Psoas muscle (tissue), 8 donors: ENCODE data around the gene COMMD9. TPM values are rescaled to one million over a fixed set of nuclear protein-coding genes. Genes with fewer than 3 reads are reported as not detected.

ENCODE experiments used
- ATAC-seq, 4 donors: fragments of 200-7000 bp; cut with Tn5 transposase; one replicate each; pipeline ENCODE4 v1.9.1; 2020; ENCODE audit warnings: moderate library complexity in 3 of 4, mild to moderate bottlenecking in 2 of 4
- DNase-seq, 2 donors: peaks; one replicate each; pipeline ENCODE4 v3.0.0-alpha.2; 2020
- H3K27ac ChIP-seq: fragments of 200-600 bp; one replicate; pipeline ENCODE4 v1.8.0; 2022
- H3K27me3 ChIP-seq, 3 donors: fragments of 200-600 bp in 1 of 3; one replicate each; pipeline versions ENCODE4 v1.6.1 to v1.8.0; 2013 to 2022; ENCODE audit warnings: low read length in 2 of 3, mild to moderate bottlenecking in 2 of 3, moderate library complexity in 1 of 3; ENCODE audit not compliant: insufficient read depth in 3 of 3
- H3K36me3 ChIP-seq, 2 donors: fragments of 200-600 bp in 1 of 2; one replicate each; pipeline versions ENCODE4 v1.6.1 to v1.8.0; 2013 to 2022; ENCODE audit warnings: low read depth in 1 of 2, mild to moderate bottlenecking in 1 of 2, moderate library complexity in 1 of 2; ENCODE audit not compliant: insufficient read depth in 1 of 2
- H3K4me1 ChIP-seq: fragments of 200-600 bp; one replicate; pipeline ENCODE4 v1.8.0; 2022
- H3K4me3 ChIP-seq: fragments of 200-600 bp; one replicate; pipeline ENCODE4 v1.8.0; 2022; ENCODE audit warnings: mild to moderate bottlenecking
- H3K9me3 ChIP-seq: fragments of 200-600 bp; one replicate; pipeline ENCODE4 v1.8.0; 2022
- CTCF ChIP-seq: fragments of 200-600 bp; IDR thresholded peaks from one replicate; pipeline ENCODE4 v1.8.0; 2022; ENCODE audit warnings: antibody characterized with exemption
- WGBS, 3 donors: extraction: QIAGEN DNeasy Blood & Tissue Kit; methylation state at CpG; one replicate each; pipeline versions ENCODE4 v1.1.6 to v1.1.7; 2013; 5-methylcytosine and 5-hydroxymethylcytosine counted together
- intact Hi-C, 2 donors: fragments of 100-400 bp; cut with DNase I; formaldehyde crosslinking; loops; one replicate each; pipeline versions ENCODE4 v1.11.0 to v1.14.2; 2022
- polyA plus RNA-seq, 3 donors: library from polyadenylated mRNA; stranded (reverse); fragments of 200-250 nt; gene quantifications; one replicate each; pipeline ENCODE4 v1.2.3, GENCODE V29; 2013
- total RNA-seq, 4 donors: library from RNA; stranded (reverse); fragmentation: NEBNext Ultra II Directional in 2 of 4; extraction: Animal tissue kit (Norgen Biotek cat#: 25700) in 2 of 4; gene quantifications; one replicate each; pipeline versions ENCODE4 v1.2.1 to v1.2.4, GENCODE V29; 2021 to 2023
- donor health status: healthy with polysubstance abuse.
- donor health status: DM: no; HTN: no; CAD: no; lungs with moderate emphysema.
- donor health status: Bipolar disorder and iron deficiency.
- donor health status: healthy.
- donor health status: DM: yes; HTN: yes; CAD: no.
- donor health status: DM: no; HTN: no; CAD: no.
- donor health status: DM: no; HTN: no; CAD: no.
- donor health status: DM: yes; HTN: yes; CAD: no.

Gene COMMD9
- total and polyA plus RNA-seq, 7 donors: 52.1 to 79.6 (median 65.8) TPM

- no peak overlapping the region for H3K4me3 ChIP-seq
- ATAC-seq: no peak
- no peaks in the 10 kb centered on the region for H3K36me3 ChIP-seq
- intact Hi-C loops: no loop called here
- WGBS, 3 donors: 69 to 81% (median 75%) methylated on average over 3 of the region's 3 CpGs
- H3K27me3 ChIP-seq: no peaks in the 10 kb centered on the region
- DNase-seq: no peak
- no peaks in the 10 kb centered on the region for H3K9me3 ChIP-seq
- H3K27ac ChIP-seq: no peak overlapping the region
- TF ChIP-seq CTCF: no peak
- no peaks in the 10 kb centered on the region for H3K4me1 ChIP-seq
Measured at GRCh38 chr11:36316049-36316448, 26.8 kb upstream of the COMMD9 start.

DNA sequence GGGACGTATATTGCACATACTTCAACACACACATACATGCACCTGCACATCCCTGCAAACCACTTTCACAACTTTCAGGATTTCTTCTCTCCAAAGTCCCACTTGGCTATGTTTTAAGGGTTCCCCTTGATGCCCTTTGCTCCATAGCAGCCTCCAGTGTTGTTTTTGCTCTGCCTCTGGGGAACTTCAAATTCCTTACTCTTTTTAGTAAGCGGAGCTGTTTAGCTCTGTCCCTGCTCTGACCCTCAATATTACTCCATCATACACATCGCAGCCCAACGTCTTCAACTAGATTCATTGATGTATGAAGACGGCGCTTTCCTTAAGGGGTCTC is 25.2 kb upstream of the COMMD9 start:
- Histone ChIP-seq H3K9me3 (no peaks in the 10 kb centered on the region), H3K4me3 (no peak overlapping the region), H3K27ac (no peak overlapping the region), H3K27me3 (no peaks in the 10 kb centered on the region), H3K36me3 (no peaks in the 10 kb centered on the region), H3K4me1 (no peaks in the 10 kb centered on the region)
- DNase-seq (no peak), ATAC-seq (no peak)
- TF ChIP-seq CTCF: no peak
- 65 to 70% (median 67%) methylated on average over 6 of the region's 6 CpGs for WGBS, 3 donors
- intact Hi-C loops: no loop called here

- no peaks in the 10 kb centered on the region for H3K36me3 ChIP-seq
- no peaks in the 10 kb centered on the region for H3K27me3 ChIP-seq
- no peak for TF ChIP-seq CTCF
- H3K27ac ChIP-seq: no peak overlapping the region
- H3K4me3 ChIP-seq: no peak overlapping the region
- no peaks in the 10 kb centered on the region for H3K4me1 ChIP-seq
- DNase-seq (no peak), ATAC-seq (no peak)
- no peaks in the 10 kb centered on the region for H3K9me3 ChIP-seq
- WGBS, 3 donors: 78 to 79% (median 79%) methylated on average over 3 of the region's 3 CpGs
- intact Hi-C loops: no loop called here
Measured at GRCh38 chr11:36313750-36314433, 24.7 kb upstream of the COMMD9 start.

DNA sequence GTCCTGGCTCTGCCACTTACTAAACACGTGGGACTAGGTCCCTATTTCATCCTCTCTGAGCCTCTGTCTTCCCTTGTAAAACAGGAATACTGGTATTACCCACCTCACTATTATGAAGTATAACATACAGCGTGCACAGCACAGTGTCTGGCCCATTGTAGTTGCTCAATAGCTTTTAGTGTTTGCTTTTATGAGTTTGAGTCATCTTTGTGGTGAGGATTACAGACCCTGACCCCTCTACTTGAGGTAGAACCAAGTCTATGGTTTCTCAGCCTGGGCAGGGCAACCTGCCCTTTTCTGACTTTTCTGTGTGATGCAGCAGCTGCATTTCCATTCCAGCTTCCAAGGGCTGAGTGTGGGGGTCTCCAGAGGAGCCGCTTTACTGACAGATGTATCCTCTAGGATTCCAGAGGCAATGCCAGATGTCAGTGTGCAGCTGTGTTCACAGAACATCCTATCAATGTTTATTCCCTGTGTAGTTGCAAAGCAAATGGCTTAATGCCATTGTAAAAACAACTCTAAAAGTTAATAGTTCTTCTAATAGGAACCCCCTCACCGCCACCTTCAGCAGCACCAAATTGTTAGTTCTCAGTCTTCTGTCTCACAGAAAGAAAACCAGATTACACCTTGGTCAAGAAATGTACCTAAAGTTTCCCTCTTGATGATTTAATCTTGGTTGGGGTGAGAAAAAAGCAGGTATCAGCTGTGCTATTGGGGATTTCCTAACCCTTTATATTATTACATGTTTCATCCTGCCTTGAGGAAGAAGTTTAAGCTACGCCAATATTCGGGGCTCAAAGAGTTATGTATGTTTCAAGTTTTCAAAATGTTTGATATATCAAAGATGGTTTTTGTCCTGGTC is 23.6 kb upstream of the COMMD9 start:
- 45 to 53% (median 48%) methylated on average over 6 of the region's 6 CpGs for WGBS, 3 donors
- DNase-seq: no peak
- Histone ChIP-seq H3K4me3 (no peak overlapping the region), H3K27ac (no peak overlapping the region), H3K36me3 (no peaks in the 10 kb centered on the region), H3K27me3 (no peaks in the 10 kb centered on the region), H3K9me3 (no peaks in the 10 kb centered on the region), H3K4me1 (no peaks in the 10 kb centered on the region)
- peak in 1 of 4 donors; percentile 17 for ATAC-seq
- intact Hi-C loops: no loop called here
- no peak for TF ChIP-seq CTCF
